Gastroesophageal sphincter (tissue), 4 donors: ENCODE measurements around the gene IL15. TPM values are rescaled to one million over a fixed set of nuclear protein-coding genes. Genes with fewer than 3 reads are reported as not detected.

ENCODE experiments used
- ATAC-seq: fragments of 150-250 bp; one replicate; pipeline ENCODE4 v1.9.1; 2016; ENCODE audit warnings: mild to moderate bottlenecking, moderate library complexity
- H3K27ac ChIP-seq, 4 donors: fragments of 200-600 bp; sonication (generic) in 3 of 4; 1 replicate in 3 of 4; 2 replicates in 1 of 4; pipeline ENCODE4 v1.5.1; 2016 to 2019
- H3K27me3 ChIP-seq: fragments of 200-600 bp; sonication (generic); one replicate; pipeline ENCODE4 v1.5.1; 2019
- H3K36me3 ChIP-seq, 2 donors: fragments of 200-600 bp; sonication (generic); one replicate each; pipeline ENCODE4 v1.5.1; 2019; ENCODE audit warnings: control low read depth in 1 of 2
- H3K4me1 ChIP-seq, 3 donors: fragments of 200-600 bp; sonication (generic); 1 replicate in 2 of 3; 2 replicates in 1 of 3; pipeline ENCODE4 v1.5.1; 2016 to 2019; ENCODE audit warnings: control low read depth in 2 of 3
- H3K4me3 ChIP-seq, 2 donors: fragments of 200-600 bp; sonication (generic); one replicate each; pipeline ENCODE4 v1.5.1; 2019; ENCODE audit warnings: mild to moderate bottlenecking in 1 of 2, moderate library complexity in 1 of 2
- H3K9me3 ChIP-seq, 3 donors: fragments of 200-600 bp; sonication (generic); one replicate each; pipeline ENCODE4 v1.5.1; 2017 to 2019; ENCODE audit warnings: control low read depth in 2 of 3
- EP300 ChIP-seq: sonication (generic); formaldehyde crosslinking; IDR thresholded peaks from one replicate; pipeline ENCODE4 v1.6.1; 2017; ENCODE audit warnings: antibody characterized with exemption, mild to moderate bottlenecking
- POLR2A ChIP-seq, 2 donors: fragments of 450-650 bp; IDR thresholded peaks; one replicate each; pipeline ENCODE4 v1.6.1; 2017; ENCODE audit warnings: antibody characterized with exemption in 2 of 2, mild to moderate bottlenecking in 2 of 2, moderate library complexity in 1 of 2
- POLR2AphosphoS5 ChIP-seq: sonication (generic); formaldehyde crosslinking; IDR thresholded peaks from one replicate; pipeline ENCODE4 v1.6.1; 2017; ENCODE audit warnings: antibody characterized with exemption
- WGBS, 2 donors: methylation state at CpG; one replicate each; pipeline ENCODE4 v1.1.5; 2018; ENCODE audit warnings: low coverage in 1 of 2; 5-methylcytosine and 5-hydroxymethylcytosine counted together
- total RNA-seq, 4 donors: library from RNA; depleted of rRNA; stranded (reverse); fragments of >200 nt; gene quantifications; one replicate each; pipeline ENCODE4 v1.1.0, GENCODE V29; 2016
- TF ChIP-seq, protein P1 (sequence below), 4 experiments: fragments of 200-600 bp in 2 of 4; fragments of 450-650 bp in 2 of 4; sonication (generic) in 1 of 4; IDR thresholded peaks; one replicate each; pipeline ENCODE4 v1.5.1; 2017 to 2019; ENCODE audit warnings: antibody characterized with exemption in 4 of 4, mild to moderate bottlenecking in 2 of 4, moderate library complexity in 2 of 4

IL15 gene
- total RNA-seq, 4 donors from 2014 or later, result 1.6 to 5.8 (median 3.7) TPM

- H3K9me3 ChIP-seq, result peaks cover 0 to 10% (median 0%) of the 10 kb centered on the region in 3 donors
- H3K27me3 ChIP-seq, result no peaks in the 10 kb centered on the region
- H3K4me1 ChIP-seq, result no peaks in the 10 kb centered on the region
- 75 to 82% methylated on average over 2 to 3 of the region's 3 CpGs for WGBS, 2 donors
- no peak overlapping the region for H3K27ac ChIP-seq
- ATAC-seq, result no peak
- no peaks in the 10 kb centered on the region for H3K36me3 ChIP-seq
- TF ChIP-seq, protein P1, sequence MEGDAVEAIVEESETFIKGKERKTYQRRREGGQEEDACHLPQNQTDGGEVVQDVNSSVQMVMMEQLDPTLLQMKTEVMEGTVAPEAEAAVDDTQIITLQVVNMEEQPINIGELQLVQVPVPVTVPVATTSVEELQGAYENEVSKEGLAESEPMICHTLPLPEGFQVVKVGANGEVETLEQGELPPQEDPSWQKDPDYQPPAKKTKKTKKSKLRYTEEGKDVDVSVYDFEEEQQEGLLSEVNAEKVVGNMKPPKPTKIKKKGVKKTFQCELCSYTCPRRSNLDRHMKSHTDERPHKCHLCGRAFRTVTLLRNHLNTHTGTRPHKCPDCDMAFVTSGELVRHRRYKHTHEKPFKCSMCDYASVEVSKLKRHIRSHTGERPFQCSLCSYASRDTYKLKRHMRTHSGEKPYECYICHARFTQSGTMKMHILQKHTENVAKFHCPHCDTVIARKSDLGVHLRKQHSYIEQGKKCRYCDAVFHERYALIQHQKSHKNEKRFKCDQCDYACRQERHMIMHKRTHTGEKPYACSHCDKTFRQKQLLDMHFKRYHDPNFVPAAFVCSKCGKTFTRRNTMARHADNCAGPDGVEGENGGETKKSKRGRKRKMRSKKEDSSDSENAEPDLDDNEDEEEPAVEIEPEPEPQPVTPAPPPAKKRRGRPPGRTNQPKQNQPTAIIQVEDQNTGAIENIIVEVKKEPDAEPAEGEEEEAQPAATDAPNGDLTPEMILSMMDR (IDR thresholded peaks at IDR 0.05), result no peak
- TF ChIP-seq POLR2AphosphoS5 (no peak), EP300 (no peak), POLR2A (IDR thresholded peaks at IDR 0.05) (no peak)
- no peak overlapping the region for H3K4me3 ChIP-seq
These were observed 77.5 kb downstream of the IL15 start for GRCh38 chr4:141713771-141714445.

- Histone ChIP-seq H3K36me3 (peaks cover 0 to 8% of the 10 kb centered on the region in 2 donors), H3K27me3 (no peaks in the 10 kb centered on the region), H3K4me3 (no peak overlapping the region), H3K27ac (no peak overlapping the region), H3K9me3 (peaks cover 0 to 10% (median 0%) of the 10 kb centered on the region in 3 donors), H3K4me1 (no peaks in the 10 kb centered on the region)
- 83 to 100% methylated on average over 1 of the region's 1 CpG for WGBS, 2 donors
- no peak for TF ChIP-seq EP300
- TF ChIP-seq POLR2AphosphoS5, result no peak
- TF ChIP-seq, protein P1 (IDR thresholded peaks at IDR 0.05), result no peak
- TF ChIP-seq POLR2A (IDR thresholded peaks at IDR 0.05), result no peak
- ATAC-seq, result no peak
These were observed 83.2 kb downstream of the IL15 start for GRCh38 chr4:141719585-141719984.

- Histone ChIP-seq H3K4me3 (no peak overlapping the region), H3K36me3 (peaks cover 0 to 16% of the 10 kb centered on the region in 2 donors), H3K9me3 (peaks cover 0 to 10% (median 0%) of the 10 kb centered on the region in 3 donors), H3K27me3 (no peaks in the 10 kb centered on the region), H3K4me1 (no peaks in the 10 kb centered on the region), H3K27ac (no peak overlapping the region)
- ATAC-seq, result no peak
- TF ChIP-seq POLR2A (IDR thresholded peaks at IDR 0.05) (no peak), EP300 (no peak), POLR2AphosphoS5 (no peak)
- TF ChIP-seq, protein P1 (IDR thresholded peaks at IDR 0.05), result no peak
These were observed 84.8 kb downstream of the IL15 start for GRCh38 chr4:141721174-141721573.

- TF ChIP-seq POLR2A (IDR thresholded peaks at IDR 0.05) (no peak), POLR2AphosphoS5 (no peak), EP300 (no peak)
- TF ChIP-seq, protein P1 (IDR thresholded peaks at IDR 0.05), result no peak
- Histone ChIP-seq H3K36me3 (peaks cover 0 to 16% of the 10 kb centered on the region in 2 donors), H3K4me1 (no peaks in the 10 kb centered on the region), H3K4me3 (no peak overlapping the region), H3K27me3 (no peaks in the 10 kb centered on the region), H3K9me3 (no peaks in the 10 kb centered on the region), H3K27ac (no peak overlapping the region)
- no peak for ATAC-seq
These were observed 88.3 kb downstream of the IL15 start for GRCh38 chr4:141724646-141725045.

- Histone ChIP-seq H3K36me3 (peaks cover 0 to 34% of the 10 kb centered on the region in 2 donors), H3K4me1 (no peaks in the 10 kb centered on the region), H3K27ac (no peak overlapping the region), H3K4me3 (no peak overlapping the region), H3K27me3 (no peaks in the 10 kb centered on the region), H3K9me3 (no peaks in the 10 kb centered on the region)
- ATAC-seq, result no peak
- TF ChIP-seq POLR2A (IDR thresholded peaks at IDR 0.05), result no peak
- TF ChIP-seq, protein P1 (IDR thresholded peaks at IDR 0.05), result no peak
- TF ChIP-seq EP300, result no peak
- TF ChIP-seq POLR2AphosphoS5, result no peak
These were observed 91.0 kb downstream of the IL15 start for GRCh38 chr4:141727420-141727819.
